ENCODE data around the gene COG2.
"Not testable (repeated sequence)": the region's sequence is repeated elsewhere in the genome, so short reads cannot be mapped to it uniquely, and the experiment has no call there.

Gene COG2

GRCh38 chr1:230716453-230716852, 74.2 kb downstream of the COG2 start:
- H2AK5ac ChIP-seq (ENCODE audit: low read depth, low read length); H2BK120ac ChIP-seq (ENCODE audit: low read depth, low read length); H3K4ac ChIP-seq (ENCODE audit: low read length); H3K23ac ChIP-seq (ENCODE audit: low read depth, low read length, poor library complexity); H2BK5ac ChIP-seq (ENCODE audit: low read length); H2BK12ac ChIP-seq (ENCODE audit: low read length); H4K8ac ChIP-seq (ENCODE audit: low read depth, low read length); H3K27ac ChIP-seq (replicated peaks; ENCODE audit: low read length); H3K4me2 ChIP-seq (ENCODE audit: insufficient read depth, low read length, poor library complexity, severe bottlenecking); H3K9me3 ChIP-seq (replicated peaks in 1 of 2; ENCODE audit: control insufficient read depth in 2 of 2, insufficient read depth in 1 of 2, low read depth in 1 of 2, low read length in 2 of 2); H3K9ac ChIP-seq (ENCODE audit: low read depth, low read length, poor library complexity); H3K18ac ChIP-seq (ENCODE audit: low read length); H2AFZ ChIP-seq (ENCODE audit: low read length); H3K14ac ChIP-seq (ENCODE audit: low read length); H4K91ac ChIP-seq (ENCODE audit: low read depth, low read length, poor library complexity); H3K36me3 ChIP-seq (replicated peaks in 1 of 2; ENCODE audit: control insufficient read depth in 2 of 2, insufficient read depth in 2 of 2, low read length in 2 of 2); H3K79me1 ChIP-seq (ENCODE audit: low read depth, low read length); DNase-seq (ENCODE audit: low spot score); H2BK15ac ChIP-seq (ENCODE audit: low read length); H3K4me3 ChIP-seq (ENCODE audit: low read length in 2 of 2): not testable (repeated sequence)
- no CpG with 5 or more reads among the region's 3 CpGs for WGBS, 2 donors (ENCODE audit: extremely low coverage in 2 of 2, insufficient read length in 2 of 2, insufficient replicate concordance in 1 of 2)
- H3K4me1 ChIP-seq (ENCODE audit: control insufficient read depth in 2 of 2, insufficient read depth in 1 of 2, low read depth in 1 of 2, low read length in 2 of 2): peaks cover 6 to 11% of the 10 kb centered on the region in 2 donors
- peaks cover 0 to 11% (median 0%) of the 10 kb centered on the region in 3 experiments for H3K27me3 ChIP-seq (ENCODE audit: control insufficient read depth in 3 of 3, insufficient read depth in 3 of 3, low read depth in 1 of 3, low read length in 3 of 3)

GRCh38 chr1:230717251-230717650, 75.0 kb downstream of the COG2 start:
- H3K27me3 ChIP-seq (ENCODE audit: control insufficient read depth in 3 of 3, insufficient read depth in 3 of 3, low read depth in 1 of 3, low read length in 3 of 3): peaks cover 0 to 5% (median 0%) of the 10 kb centered on the region in 3 experiments
- H2BK5ac ChIP-seq (ENCODE audit: low read length): no peak overlapping the region
- H4K8ac ChIP-seq (ENCODE audit: low read depth, low read length): no peak overlapping the region
- no peak overlapping the region for H2BK12ac ChIP-seq (ENCODE audit: low read length)
- no peak overlapping the region for H3K23ac ChIP-seq (ENCODE audit: low read depth, low read length, poor library complexity)
- no peaks in the 10 kb centered on the region for H3K79me1 ChIP-seq (ENCODE audit: low read depth, low read length)
- H3K14ac ChIP-seq (ENCODE audit: low read length): no peak overlapping the region
- no peak overlapping the region for H4K91ac ChIP-seq (ENCODE audit: low read depth, low read length, poor library complexity)
- no peak overlapping the region for H3K4me3 ChIP-seq (ENCODE audit: low read length in 2 of 2)
- no peak for DNase-seq (ENCODE audit: low spot score)
- no peak overlapping the region for H2AFZ ChIP-seq (ENCODE audit: low read length)
- H2BK120ac ChIP-seq (ENCODE audit: low read depth, low read length): no peak overlapping the region
- H3K4me1 ChIP-seq (ENCODE audit: control insufficient read depth in 2 of 2, insufficient read depth in 1 of 2, low read depth in 1 of 2, low read length in 2 of 2): peaks cover 6 to 11% of the 10 kb centered on the region in 2 donors
- H2BK15ac ChIP-seq (ENCODE audit: low read length): no peak overlapping the region
- H3K4ac ChIP-seq (ENCODE audit: low read length): no peak overlapping the region
- no peak overlapping the region for H3K4me2 ChIP-seq (ENCODE audit: insufficient read depth, low read length, poor library complexity, severe bottlenecking)
- H3K27ac ChIP-seq (replicated peaks; ENCODE audit: low read length): no peak overlapping the region
- no peak overlapping the region for H3K18ac ChIP-seq (ENCODE audit: low read length)
- no peak overlapping the region for H2AK5ac ChIP-seq (ENCODE audit: low read depth, low read length)
- H3K36me3 ChIP-seq (replicated peaks in 1 of 2; ENCODE audit: control insufficient read depth in 2 of 2, insufficient read depth in 2 of 2, low read length in 2 of 2): no peaks in the 10 kb centered on the region
- no peak overlapping the region for H3K9ac ChIP-seq (ENCODE audit: low read depth, low read length, poor library complexity)
- H3K9me3 ChIP-seq (replicated peaks in 1 of 2; ENCODE audit: control insufficient read depth in 2 of 2, insufficient read depth in 1 of 2, low read depth in 1 of 2, low read length in 2 of 2): peaks cover 2 to 6% of the 10 kb centered on the region in 2 donors
- no CpG with 5 or more reads among the region's 1 CpG for WGBS, 2 donors (ENCODE audit: extremely low coverage in 2 of 2, insufficient read length in 2 of 2, insufficient replicate concordance in 1 of 2)

- H3K23ac ChIP-seq (ENCODE audit: low read depth, low read length, poor library complexity); H3K4me2 ChIP-seq (ENCODE audit: insufficient read depth, low read length, poor library complexity, severe bottlenecking); H3K79me1 ChIP-seq (ENCODE audit: low read depth, low read length); H4K91ac ChIP-seq (ENCODE audit: low read depth, low read length, poor library complexity); H3K4me3 ChIP-seq (ENCODE audit: low read length in 2 of 2); H3K4ac ChIP-seq (ENCODE audit: low read length); H2AK5ac ChIP-seq (ENCODE audit: low read depth, low read length); H2BK5ac ChIP-seq (ENCODE audit: low read length); H2BK120ac ChIP-seq (ENCODE audit: low read depth, low read length); H3K36me3 ChIP-seq (replicated peaks in 1 of 2; ENCODE audit: control insufficient read depth in 2 of 2, insufficient read depth in 2 of 2, low read length in 2 of 2); H3K27me3 ChIP-seq (ENCODE audit: control insufficient read depth in 3 of 3, insufficient read depth in 3 of 3, low read depth in 1 of 3, low read length in 3 of 3); H2AFZ ChIP-seq (ENCODE audit: low read length); H3K9ac ChIP-seq (ENCODE audit: low read depth, low read length, poor library complexity); H4K8ac ChIP-seq (ENCODE audit: low read depth, low read length); H2BK12ac ChIP-seq (ENCODE audit: low read length); H3K18ac ChIP-seq (ENCODE audit: low read length); H2BK15ac ChIP-seq (ENCODE audit: low read length); DNase-seq (ENCODE audit: low spot score); H3K4me1 ChIP-seq (ENCODE audit: control insufficient read depth in 2 of 2, insufficient read depth in 1 of 2, low read depth in 1 of 2, low read length in 2 of 2); H3K27ac ChIP-seq (replicated peaks; ENCODE audit: low read length); H3K14ac ChIP-seq (ENCODE audit: low read length): not testable (repeated sequence)
- H3K9me3 ChIP-seq (replicated peaks in 1 of 2; ENCODE audit: control insufficient read depth in 2 of 2, insufficient read depth in 1 of 2, low read depth in 1 of 2, low read length in 2 of 2): peaks cover 2 to 11% of the 10 kb centered on the region in 2 donors
- WGBS, 2 donors (ENCODE audit: extremely low coverage in 2 of 2, insufficient read length in 2 of 2, insufficient replicate concordance in 1 of 2): no CpG with 5 or more reads among the region's 3 CpGs
Measured at GRCh38 chr1:230721849-230722522, 79.7 kb downstream of the COG2 start.

- Histone ChIP-seq H2AFZ (ENCODE audit: low read length) (no peak overlapping the region), H3K4me1 (ENCODE audit: control insufficient read depth in 2 of 2, insufficient read depth in 1 of 2, low read depth in 1 of 2, low read length in 2 of 2) (peaks cover 0 to 2% of the 10 kb centered on the region in 2 donors), H3K23ac (ENCODE audit: low read depth, low read length, poor library complexity) (no peak overlapping the region), H3K4me3 (ENCODE audit: low read length in 2 of 2) (no peak overlapping the region), H2BK15ac (ENCODE audit: low read length) (no peak overlapping the region), H3K9ac (ENCODE audit: low read depth, low read length, poor library complexity) (no peak overlapping the region), H3K27ac (replicated peaks; ENCODE audit: low read length) (no peak overlapping the region), H2BK120ac (ENCODE audit: low read depth, low read length) (no peak overlapping the region), H3K36me3 (replicated peaks in 1 of 2; ENCODE audit: control insufficient read depth in 2 of 2, insufficient read depth in 2 of 2, low read length in 2 of 2) (no peaks in the 10 kb centered on the region), H3K9me3 (replicated peaks in 1 of 2; ENCODE audit: control insufficient read depth in 2 of 2, insufficient read depth in 1 of 2, low read depth in 1 of 2, low read length in 2 of 2) (peaks cover 2 to 11% of the 10 kb centered on the region in 2 donors), H2AK5ac (ENCODE audit: low read depth, low read length) (no peak overlapping the region), H3K4me2 (ENCODE audit: insufficient read depth, low read length, poor library complexity, severe bottlenecking) (no peak overlapping the region), H2BK12ac (ENCODE audit: low read length) (no peak overlapping the region), H3K14ac (ENCODE audit: low read length) (no peak overlapping the region), H3K27me3 (ENCODE audit: control insufficient read depth in 3 of 3, insufficient read depth in 3 of 3, low read depth in 1 of 3, low read length in 3 of 3) (no peaks in the 10 kb centered on the region), H2BK5ac (ENCODE audit: low read length) (no peak overlapping the region), H3K18ac (ENCODE audit: low read length) (no peak overlapping the region), H3K4ac (ENCODE audit: low read length) (no peak overlapping the region), H4K8ac (ENCODE audit: low read depth, low read length) (no peak overlapping the region), H4K91ac (ENCODE audit: low read depth, low read length, poor library complexity) (no peak overlapping the region), H3K79me1 (ENCODE audit: low read depth, low read length) (no peaks in the 10 kb centered on the region)
- no CpG with 5 or more reads among the region's 6 CpGs for WGBS, 2 donors (ENCODE audit: extremely low coverage in 2 of 2, insufficient read length in 2 of 2, insufficient replicate concordance in 1 of 2)
- no peak for DNase-seq (ENCODE audit: low spot score)
Measured at GRCh38 chr1:230725256-230726012, 83.2 kb downstream of the COG2 start.

All from neuronal stem cell (in vitro differentiated cells).